ENCODE data around the gene SCAF1. TPM values are rescaled to one million over a fixed set of nuclear protein-coding genes. Genes with fewer than 3 reads are reported as not detected.

SCAF1 gene
- total and polyA plus RNA-seq, 2 of the 13 experiments (the other 11 are each of a cell fraction or from before 2014, with no cell fraction given): 3.3 to 6.1 TPM

GRCh38 chr19:49676784-49677230 is 34.8 kb downstream of the SCAF1 start:
- Histone ChIP-seq H2AFZ (ENCODE audit: low read length) (no peak overlapping the region), H3K27ac (ENCODE audit: extremely low read length, insufficient read depth, low read length) (peak overlapping the region; percentile 95), H3K79me2 (ENCODE audit: insufficient read depth, low read length) (peaks cover 38% of the 10 kb centered on the region), H3K36me3 (replicated peaks in 1 of 2; ENCODE audit: control insufficient read depth in 1 of 2, insufficient read depth in 2 of 2, low read length in 2 of 2) (peaks cover 0 to 12% of the 10 kb centered on the region in 2 experiments; a peak in 3 of 5 replicates), H3K9me3 (ENCODE audit: low read length) (no peaks in the 10 kb centered on the region), H3K4me2 (ENCODE audit: low read depth, low read length) (no peak overlapping the region; the same call in 1 of the 2 replicates), H4K20me1 (ENCODE audit: insufficient read depth, low read length) (peaks cover 36% of the 10 kb centered on the region), H3K4me3 (replicated peaks in 1 of 3; ENCODE audit: insufficient read depth in 1 of 3, low read depth in 2 of 3, low read length in 3 of 3) (peak overlapping the region; percentile 92 to 99 (median 99); a peak in 5 of 6 replicates), H3K27me3 (ENCODE audit: control insufficient read depth in 1 of 2, insufficient read depth in 2 of 2, low read length in 2 of 2) (no peaks in the 10 kb centered on the region), H3K4me1 (ENCODE audit: insufficient read depth, low read length) (peaks cover 43% of the 10 kb centered on the region), H3K9ac (ENCODE audit: insufficient read depth, low read depth, low read length) (peak overlapping the region; percentile 95)
- peak; percentile 81 for ATAC-seq
- POLR2A ChIA-PET: interaction anchor here (0.6 to 3.8 kb wide), 35 partner anchors 9 to 683 kb away, joined by 3 to 77 read pairs (median 4); partner anchors contain the start of genes ADM5, AKT1S1, AP2A1 and BCL2L12
- WGBS (ENCODE audit: low lambda C conversion rate): 0% methylated on average over 22 of the region's 34 CpGs
- intact Hi-C loops (cut with micrococcal nuclease; ENCODE audit: unreplicated experiment): loop anchor here (2.0 to 5.0 kb wide), 2 partner anchors 35 to 96 kb away; partner anchors contain the start of genes NOSIP, PRRG2, RRAS and SCAF1
- CTCF ChIA-PET (ENCODE audit: low intra/inter-chr PET ratio, low total read pairs): interaction anchor here (0.6 kb wide), 1 partner anchor 33 kb away, joined by 3 read pairs; no protein-coding TSS in a partner anchor
- FAIRE-seq: peak; percentile 99
- in situ Hi-C loops (cut with HindIII; ENCODE audit: extremely low pct_ligation_motif_present, low pct_unique_long_range_greater_than_20kb): loop anchor here (10.0 kb wide), 1 partner anchor 82 kb away; the partner anchor contains the start of gene PRR12
- no TSS peak for BruUV-seq (replicated peaks)
- DNase-seq (ENCODE audit: low spot score): peak; percentile 99
- no peak for TF ChIP-seq TCF12 (IDR thresholded peaks at IDR 0.05)
- no peak for TF ChIP-seq TCF12 (CRISPR knock-in tag; IDR thresholded peaks at IDR 0.05)
- no peak for TF ChIP-seq NPAS2 (CRISPR knock-in tag; IDR thresholded peaks at IDR 0.05; ENCODE audit: borderline replicate concordance)
- TF ChIP-seq NFIC (IDR thresholded peaks at IDR 0.05; ENCODE audit: low read length): no peak
- TF ChIP-seq KMT2B (CRISPR knock-in tag; IDR thresholded peaks at IDR 0.05): 0 out of 2 replicates have a peak, but pooled peaks have one; percentile 13
- TF ChIP-seq LCORL (IDR thresholded peaks at IDR 0.05): no peak
- 0 out of 2 replicates have a peak, but pooled peaks have one; percentile 43 for TF ChIP-seq LCORL (CRISPR knock-in tag; IDR thresholded peaks at IDR 0.05)
- no peak for TF ChIP-seq ZNF629 (CRISPR knock-in tag; conservative IDR thresholded peaks at IDR 0.05)
- TF ChIP-seq RBFOX2 (IDR thresholded peaks at IDR 0.05; ENCODE audit: low read depth, low read length): no peak
- no peak for TF ChIP-seq POLR2A (IDR thresholded peaks at IDR 0.05; ENCODE audit: insufficient read depth in 1 of 2, low read depth in 2 of 2, low read length in 2 of 2)
- TF ChIP-seq NFE2L1 (CRISPR knock-in tag; IDR thresholded peaks at IDR 0.05; ENCODE audit: borderline replicate concordance): no peak
- TF ChIP-seq ZNF143 (CRISPR knock-in tag; IDR thresholded peaks at IDR 0.05): peak; percentile 67
- no peak for TF ChIP-seq ZBTB42 (CRISPR knock-in tag; IDR thresholded peaks at IDR 0.05)
- no peak; the same call in 1 of the 2 replicates for TF ChIP-seq HNF1B (CRISPR knock-in tag; IDR thresholded peaks at IDR 0.05)
- 0 out of 2 replicates have a peak, but pooled peaks have one; percentile 25 for TF ChIP-seq TFAP4 (IDR thresholded peaks at IDR 0.05; ENCODE audit: borderline replicate concordance, low read depth)
- no peak for TF ChIP-seq ZNF10 (CRISPR knock-in tag; IDR thresholded peaks at IDR 0.05; ENCODE audit: borderline replicate concordance, low read depth)
- TF ChIP-seq GABPB1 (CRISPR knock-in tag; IDR thresholded peaks at IDR 0.05): peak; percentile 4; the same call in 1 of the 2 replicates
- TF ChIP-seq ZSCAN9 (CRISPR knock-in tag; IDR thresholded peaks at IDR 0.05; ENCODE audit: borderline replicate concordance): no peak
- TF ChIP-seq RFX5 (IDR thresholded peaks at IDR 0.05; ENCODE audit: low read depth, low read length): peak; percentile 62; the same call in 1 of the 2 replicates
- no peak for TF ChIP-seq ZNF335 (CRISPR knock-in tag; IDR thresholded peaks at IDR 0.05)
- TF ChIP-seq ZNF788 (CRISPR knock-in tag; IDR thresholded peaks at IDR 0.05; ENCODE audit: borderline replicate concordance): no peak
- no peak for TF ChIP-seq ZNF333 (CRISPR knock-in tag; IDR thresholded peaks at IDR 0.05; ENCODE audit: borderline replicate concordance)
- no peak for TF ChIP-seq TOPORS (CRISPR knock-in tag; IDR thresholded peaks at IDR 0.05)
- TF ChIP-seq, protein P1, sequence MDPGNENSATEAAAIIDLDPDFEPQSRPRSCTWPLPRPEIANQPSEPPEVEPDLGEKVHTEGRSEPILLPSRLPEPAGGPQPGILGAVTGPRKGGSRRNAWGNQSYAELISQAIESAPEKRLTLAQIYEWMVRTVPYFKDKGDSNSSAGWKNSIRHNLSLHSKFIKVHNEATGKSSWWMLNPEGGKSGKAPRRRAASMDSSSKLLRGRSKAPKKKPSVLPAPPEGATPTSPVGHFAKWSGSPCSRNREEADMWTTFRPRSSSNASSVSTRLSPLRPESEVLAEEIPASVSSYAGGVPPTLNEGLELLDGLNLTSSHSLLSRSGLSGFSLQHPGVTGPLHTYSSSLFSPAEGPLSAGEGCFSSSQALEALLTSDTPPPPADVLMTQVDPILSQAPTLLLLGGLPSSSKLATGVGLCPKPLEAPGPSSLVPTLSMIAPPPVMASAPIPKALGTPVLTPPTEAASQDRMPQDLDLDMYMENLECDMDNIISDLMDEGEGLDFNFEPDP (CRISPR knock-in tag; conservative IDR thresholded peaks at IDR 0.05): no peak

Measured in HepG2 (cell line).